H1 (cell line): ENCODE measurements around the gene FAM76B. TPM values are rescaled to one million over a fixed set of nuclear protein-coding genes. Genes with fewer than 3 reads are reported as not detected.

Experiments
- CTCF ChIA-PET: fragments of 300-600 bp; sonication (Branson Sonifier 250); formaldehyde crosslinking; loops from one replicate; lab custom pipeline; 2021; ENCODE audit not compliant: partially characterized antibody; lab: Charles Lee
- POLR2A ChIA-PET: fragments of 300-600 bp; sonication (Branson Sonifier 250); formaldehyde crosslinking; loops from one replicate; lab custom pipeline; 2021; ENCODE audit warnings: inconsistent platforms; ENCODE audit not compliant: partially characterized antibody; lab: Charles Lee
- DNase-seq, 2 experiments: peaks; one replicate each; pipeline versions ENCODE4 v3.0.0 to v3.0.0-alpha.2; 2010 to 2022; ENCODE audit warnings: low spot score in 2 of 2, low read depth in 1 of 2, mixed read lengths in 1 of 2
- FAIRE-seq: peaks from 2 replicates; lab custom pipeline; 2011; peaks lifted over from hg19 to GRCh38; lab: Jason Lieb, UNC
- H2AFZ ChIP-seq: 2 replicates; pipeline ENCODE4 v1.8.1; 2012; ENCODE audit warnings: low read length, inconsistent platforms
- H2AK5ac ChIP-seq: 2 replicates; pipeline ENCODE4 v1.6.1; 2013; ENCODE audit warnings: low read depth, low read length
- H2BK120ac ChIP-seq: replicated peaks from 2 replicates; pipeline ENCODE3; 2013; ENCODE audit warnings: low read depth, low read length, inconsistent platforms
- H2BK12ac ChIP-seq: 2 replicates; pipeline ENCODE4 v1.6.1; 2013; ENCODE audit warnings: low read depth, low read length
- H2BK15ac ChIP-seq: 2 replicates; pipeline ENCODE4 v1.6.1; 2013; ENCODE audit warnings: low read length
- H2BK20ac ChIP-seq: 2 replicates; pipeline ENCODE4 v1.6.1; 2013; ENCODE audit warnings: low read length
- H2BK5ac ChIP-seq: 2 replicates; pipeline ENCODE4 v1.6.1; 2013; ENCODE audit warnings: low read depth, low read length
- H3K14ac ChIP-seq: 2 replicates; pipeline ENCODE4 v1.6.1; 2013; ENCODE audit warnings: inconsistent platforms; ENCODE audit not compliant: insufficient read length
- H3K18ac ChIP-seq: 2 replicates; pipeline ENCODE4 v1.6.1; 2013; ENCODE audit warnings: low read length; ENCODE audit errors: extremely low read depth
- H3K23ac ChIP-seq: 2 replicates; pipeline ENCODE4 v1.6.1; 2013; ENCODE audit warnings: inconsistent platforms; ENCODE audit not compliant: insufficient read length
- H3K23me2 ChIP-seq: 2 replicates; pipeline ENCODE4 v1.6.1; 2013; ENCODE audit warnings: low read depth, low read length
- H3K27ac ChIP-seq: 2 replicates; pipeline ENCODE4 v1.6.1; 2011; ENCODE audit warnings: low read depth, low read length, inconsistent platforms
- H3K27me3 ChIP-seq, 4 experiments: replicated peaks in 1 of 4; 1 replicate in 1 of 4; 2 replicates in 3 of 4; pipeline versions ENCODE4 v1.6.1 to v1.8.1; 2011 to 2013; ENCODE audit warnings: low read length in 3 of 4, mild to moderate bottlenecking in 3 of 4, inconsistent platforms in 2 of 4, mixed read lengths in 2 of 4, moderate library complexity in 1 of 4; ENCODE audit not compliant: control insufficient read depth in 3 of 4, insufficient read depth in 3 of 4; ENCODE audit errors: extremely low read depth in 1 of 4
- H3K36me3 ChIP-seq, 4 experiments: 2 replicates each; pipeline versions ENCODE4 v1.6.1 to v1.8.1; 2011 to 2013; ENCODE audit warnings: mild to moderate bottlenecking in 4 of 4, low read length in 3 of 4, moderate library complexity in 2 of 4, control low read depth in 1 of 4, inconsistent platforms in 1 of 4; ENCODE audit not compliant: insufficient read depth in 4 of 4, control insufficient read depth in 2 of 4
- H3K4ac ChIP-seq: replicated peaks from 2 replicates; pipeline ENCODE3; 2013; ENCODE audit warnings: low read length, low read depth, mixed read lengths, inconsistent platforms; ENCODE audit not compliant: insufficient read length
- H3K4me1 ChIP-seq, 4 experiments: replicated peaks in 1 of 4; 1 replicate in 1 of 4; 2 replicates in 3 of 4; pipeline versions ENCODE4 v1.6.1 to v1.8.1; 2011 to 2013; ENCODE audit warnings: low read length in 3 of 4, inconsistent platforms in 2 of 4, mixed read lengths in 1 of 4; ENCODE audit not compliant: insufficient read depth in 4 of 4, control insufficient read depth in 3 of 4
- H3K4me2 ChIP-seq, 2 experiments: 2 replicates each; pipeline versions ENCODE4 v1.6.1 to v1.8.1; 2011 to 2013; ENCODE audit warnings: low read depth in 2 of 2, low read length in 2 of 2, control low read depth in 1 of 2, inconsistent platforms in 1 of 2, mild to moderate bottlenecking in 1 of 2; ENCODE audit not compliant: insufficient read depth in 1 of 2
- H3K4me3 ChIP-seq, 4 experiments: fragments of 200-600, 300-600 bp in 1 of 4; sonication (generic), shearing (Covaris generic), sonication (Bioruptor Twin) in 1 of 4; 2 replicates each; pipeline versions ENCODE4 v1.5.1 to v1.8.1; 2011 to 2016; ENCODE audit warnings: low read length in 4 of 4, low read depth in 3 of 4, control low read depth in 2 of 4, inconsistent platforms in 2 of 4, mild to moderate bottlenecking in 2 of 4, mixed read lengths in 1 of 4, moderate library complexity in 1 of 4; ENCODE audit not compliant: insufficient read depth in 2 of 4; ENCODE audit errors: extremely low read depth in 1 of 4
- H3K56ac ChIP-seq: replicated peaks from 2 replicates; pipeline ENCODE3; 2013; ENCODE audit warnings: low read depth, mild to moderate bottlenecking, mixed read lengths, low read length, inconsistent platforms; ENCODE audit not compliant: insufficient read length
- H3K79me1 ChIP-seq: 2 replicates; pipeline ENCODE4 v1.6.1; 2013; ENCODE audit warnings: low read depth, low read length, control low read depth
- H3K79me2 ChIP-seq, 2 experiments: 2 replicates each; pipeline versions ENCODE4 v1.6.1 to v1.8.1; 2012 to 2013; ENCODE audit warnings: low read length in 2 of 2, mild to moderate bottlenecking in 2 of 2, inconsistent platforms in 1 of 2; ENCODE audit not compliant: insufficient read depth in 2 of 2, control insufficient read depth in 1 of 2
- H3K9ac ChIP-seq, 4 experiments: replicated peaks in 1 of 4; 1 replicate in 1 of 4; 2 replicates in 3 of 4; pipeline versions ENCODE4 v1.6.1 to v1.8.1; 2011 to 2013; ENCODE audit warnings: low read depth in 3 of 4, low read length in 3 of 4, control low read depth in 2 of 4, mild to moderate bottlenecking in 2 of 4, moderate library complexity in 2 of 4, inconsistent platforms in 1 of 4; ENCODE audit errors: extremely low read depth in 1 of 4
- H3K9me3 ChIP-seq, 2 experiments: 2 replicates each; pipeline versions ENCODE4 v1.6.1 to v1.8.1; 2012 to 2013; ENCODE audit warnings: mild to moderate bottlenecking in 2 of 2, moderate library complexity in 2 of 2, control low read depth in 1 of 2, inconsistent platforms in 1 of 2, low read depth in 1 of 2, low read length in 1 of 2, mixed read lengths in 1 of 2; ENCODE audit not compliant: insufficient read depth in 2 of 2
- H4K20me1 ChIP-seq, 2 experiments: replicated peaks in 1 of 2; 2 replicates each; pipeline versions ENCODE3 to v1.8.1; 2011 to 2013; ENCODE audit warnings: inconsistent platforms in 2 of 2, low read length in 2 of 2, mild to moderate bottlenecking in 1 of 2; ENCODE audit not compliant: insufficient read depth in 2 of 2, control insufficient read depth in 1 of 2
- H4K5ac ChIP-seq: 2 replicates; pipeline ENCODE4 v1.6.1; 2013; ENCODE audit warnings: low read length, low read depth, mixed read lengths, inconsistent platforms; ENCODE audit not compliant: insufficient read length
- H4K8ac ChIP-seq: 2 replicates; pipeline ENCODE4 v1.8.0; 2013; ENCODE audit warnings: mild to moderate bottlenecking, moderate library complexity, low read length, inconsistent platforms; ENCODE audit not compliant: insufficient read depth; ENCODE audit errors: extremely low read depth
- H4K91ac ChIP-seq: replicated peaks from 2 replicates; pipeline ENCODE3; 2013; ENCODE audit warnings: low read length, mixed read lengths, inconsistent platforms; ENCODE audit not compliant: insufficient read length
- CREB1 ChIP-seq: IDR thresholded peaks from 2 replicates; pipeline ENCODE4 v1.6.1; 2012; ENCODE audit warnings: inconsistent platforms
- WGBS, 2 experiments: shearing (Covaris generic) in 1 of 2; methylation state at CpG; one replicate each; pipeline versions ENCODE4 v1.1.6 to v1.1.7; 2013 to 2015; ENCODE audit warnings: low lambda C conversion rate in 2 of 2, mixed read lengths in 2 of 2, inconsistent platforms in 1 of 2, low coverage in 1 of 2, missing lambda C conversion rate in 1 of 2; ENCODE audit not compliant: insufficient replicate concordance in 2 of 2, insufficient coverage in 1 of 2, insufficient read length in 1 of 2; ENCODE audit errors: extremely low coverage in 1 of 2, missing lambda C conversion rate in 1 of 2; 5-methylcytosine and 5-hydroxymethylcytosine counted together
- polyA plus RNA-seq, 7 experiments: library from polyadenylated mRNA; depleted of rRNA in 3 of 7; stranded (reverse) in 5 of 7; unstranded in 2 of 7; fragments of >200 nt in 5 of 7; fragments of 200-250 nt in 2 of 7; gene quantifications; 1 replicate in 5 of 7; 2 replicates in 1 of 7; 4 replicates in 1 of 7; pipeline versions ENCODE4 v1.2.1 to v1.2.3, GENCODE V29; 2011 to 2013; ENCODE audit warnings: missing spikeins in 2 of 7, mixed read lengths in 2 of 7
- total RNA-seq: library from RNA; stranded (reverse); fragmentation: NEBNext Ultra II Directional; extraction: Animal tissue kit (Norgen Biotek cat#: 25700); gene quantifications from 2 replicates; pipeline ENCODE4 v1.2.1, GENCODE V29; 2021

FAM76B gene
- total and polyA plus RNA-seq, 2 of the 8 experiments (the other 6 are each of a cell fraction or from before 2014, with no cell fraction given) = 11.0 to 22.3 TPM

DNA sequence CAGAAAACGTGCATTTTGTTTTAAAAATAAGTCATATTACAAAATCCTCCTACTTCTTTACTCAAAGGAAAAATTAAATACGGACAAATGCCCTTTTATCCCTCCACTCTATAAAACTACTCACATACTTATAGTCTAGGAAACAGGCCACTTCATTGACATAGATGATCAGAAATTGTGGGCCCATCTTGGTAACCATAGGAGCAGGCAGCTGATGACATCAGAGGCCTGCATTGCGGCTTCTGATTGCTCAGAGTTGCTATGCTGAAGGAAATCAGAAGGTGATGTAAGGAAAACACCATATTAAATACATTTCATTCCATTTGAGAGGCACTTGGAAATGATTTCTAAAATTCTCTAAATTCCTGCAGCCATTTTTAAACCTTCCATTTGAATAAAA, 27.0 kb downstream of the FAM76B start:
- H3K23ac ChIP-seq = no peak overlapping the region
- H2BK20ac ChIP-seq = no peak overlapping the region
- TF ChIP-seq CREB1 = no peak
- H3K18ac ChIP-seq = no peak overlapping the region
- H3K4me3 ChIP-seq = no peak overlapping the region
- no peak overlapping the region for H3K4me2 ChIP-seq
- POLR2A ChIA-PET = interaction anchor here (0.7 kb wide), 1 partner anchor 600 kb away, joined by 3 read pairs; no protein-coding TSS in a partner anchor
- no peak overlapping the region for H2BK120ac ChIP-seq
- DNase-seq (no peak), FAIRE-seq (no peak)
- H4K5ac ChIP-seq = no peak overlapping the region
- no peaks in the 10 kb centered on the region for H3K9me3 ChIP-seq
- H2BK12ac ChIP-seq = no peak overlapping the region
- H3K56ac ChIP-seq = no peak overlapping the region
- no peak overlapping the region for H3K4ac ChIP-seq
- CTCF ChIA-PET = interaction anchor here (0.8 to 10.4 kb wide), 13 partner anchors 8 to 608 kb away, joined by 3 to 266 read pairs (median 4); no protein-coding TSS in a partner anchor
- no peaks in the 10 kb centered on the region for H3K4me1 ChIP-seq
- H3K9ac ChIP-seq = no peak overlapping the region
- no peaks in the 10 kb centered on the region for H3K79me2 ChIP-seq
- no peak overlapping the region for H2AK5ac ChIP-seq
- H3K23me2 ChIP-seq = no peaks in the 10 kb centered on the region
- H3K79me1 ChIP-seq = no peaks in the 10 kb centered on the region
- no peak overlapping the region for H3K27ac ChIP-seq
- no peak overlapping the region for H2BK15ac ChIP-seq
- H3K14ac ChIP-seq = no peak overlapping the region
- no peaks in the 10 kb centered on the region for H4K20me1 ChIP-seq
- H3K36me3 ChIP-seq = no peaks in the 10 kb centered on the region
- H2BK5ac ChIP-seq = no peak overlapping the region
- no peaks in the 10 kb centered on the region; a peak in 1 of 7 replicates for H3K27me3 ChIP-seq
- 84% methylated on average over 3 of the region's 3 CpGs; no CpG with 5 or more reads in 1 of the 2 experiments for WGBS, 2 experiments
- H2AFZ ChIP-seq = no peak overlapping the region
- no peak overlapping the region for H4K8ac ChIP-seq
- no peak overlapping the region for H4K91ac ChIP-seq
